Heart right ventricle (tissue), 16 donors: ENCODE data around the gene ECEL1. TPM values are rescaled to one million over a fixed set of nuclear protein-coding genes. Genes with fewer than 3 reads are reported as not detected.

Experiments used
- ATAC-seq, 8 donors: fragments of 200-7000 bp; cut with Tn5 transposase; one replicate each; pipeline ENCODE4 v1.9.1; 2020; ENCODE audit warnings: mild to moderate bottlenecking in 8 of 8, moderate library complexity in 8 of 8, moderate number of reproducible peaks in 1 of 8
- DNase-seq, 2 donors: peaks; one replicate each; pipeline ENCODE4 v3.0.0-alpha.2; 2020
- H3K27ac ChIP-seq, 10 donors: fragments of 200-600 bp; sonication (generic) in 2 of 10; one replicate each; pipeline versions ENCODE4 v1.5.0 to v1.8.0; 2020 to 2022; ENCODE audit warnings: mild to moderate bottlenecking in 3 of 10
- H3K27me3 ChIP-seq, 7 donors: fragments of 200-600 bp; one replicate each; pipeline ENCODE4 v1.8.0; 2021 to 2022; ENCODE audit warnings: mild to moderate bottlenecking in 2 of 7
- H3K36me3 ChIP-seq, 9 donors: fragments of 200-600 bp; sonication (generic) in 1 of 9; one replicate each; pipeline versions ENCODE4 v1.5.0 to v1.8.0; 2020 to 2022; ENCODE audit warnings: mild to moderate bottlenecking in 2 of 9
- H3K4me1 ChIP-seq, 9 donors: fragments of 200-600 bp; sonication (generic) in 1 of 9; one replicate each; pipeline versions ENCODE4 v1.5.0 to v1.8.0; 2020 to 2022; ENCODE audit warnings: mild to moderate bottlenecking in 4 of 9
- H3K4me3 ChIP-seq, 10 donors: fragments of 200-600 bp; sonication (generic) in 2 of 10; one replicate each; pipeline versions ENCODE4 v1.5.0 to v1.8.0; 2020 to 2022; ENCODE audit warnings: mild to moderate bottlenecking in 7 of 10, moderate library complexity in 2 of 10
- H3K9me3 ChIP-seq, 11 donors: fragments of 200-600 bp in 10 of 11; sonication (generic) in 2 of 11; one replicate each; pipeline versions ENCODE4 v1.5.0 to v1.8.0; 2013 to 2022; ENCODE audit warnings: mild to moderate bottlenecking in 2 of 11, control low read depth in 1 of 11, moderate library complexity in 1 of 11
- WGBS, 2 donors: extraction: QIAGEN DNeasy Blood & Tissue Kit; methylation state at CpG; one replicate each; pipeline ENCODE4 v1.1.7; 2013; ENCODE audit warnings: inconsistent platforms in 1 of 2; 5-methylcytosine and 5-hydroxymethylcytosine counted together
- intact Hi-C, 10 donors: fragments of 100-400 bp; cut with DNase I; formaldehyde crosslinking; loops; one replicate each; pipeline versions ENCODE4 v1.11.1 to v1.14.2; 2022
- polyA plus RNA-seq, 2 donors: library from polyadenylated mRNA; stranded (reverse); fragments of 200-250 nt; gene quantifications; one replicate each; pipeline ENCODE4 v1.2.3, GENCODE V29; 2013
- total RNA-seq, 10 donors: library from RNA; stranded (reverse); fragmentation: NEBNext Ultra II Directional in 3 of 10; extraction: Animal tissue kit (Norgen Biotek cat#: 25700) in 3 of 10; gene quantifications; one replicate each; pipeline versions ENCODE4 v1.2.1 to v1.2.4, GENCODE V29; 2021 to 2023
- TF ChIP-seq, protein P1 (sequence below), 9 donors: fragments of 200-600 bp; sonication (generic) in 2 of 9; IDR thresholded peaks; one replicate each; pipeline versions ENCODE4 v1.5.0 to v1.8.0; 2021 to 2022; ENCODE audit warnings: antibody characterized with exemption in 9 of 9, mild to moderate bottlenecking in 5 of 9, moderate library complexity in 1 of 9
- donor health status: Arrhythmogenic right ventricular cardiomyopathy.
- donor health status: ischemic (EF 13 %, LVEDD 7.1; RV severe dilation, severe dysfunction).
- donor health status: healthy with polysubstance abuse.
- donor health status: DM: no; HTN: yes; CAD: no.
- donor health status: DM: no; HTN: no; CAD: no.
- donor health status: ischemic (EF 25% LVEDD 6.9; RV normal size, moderate dysfunction).
- donor health status: ischemic (EF 25% LVEDD 5.7; RV mildly dilated, moderate dysfunction).
- donor health status: healthy.
- donor health status: DM: yes; HTN: yes; CAD: no.
- donor health status: Ischemic cardiomyopathy.
- donor health status: ischemic (EF 35%, LVEDD 5.7; RV mildly dilated, moderate dysfunction).
- donor health status: nonischemic (EF 11% LVEDD 7.7; RV severe dilation, severe dysfunction).
- donor health status: DM: yes; HTN: yes; CAD: no.
- donor health status: PGD.
- donor health status: ischemic (EF 29% LVEDD 5.4; RV normal size, mild dysfunction).
- donor health status: nonischemic (EF 23%, LVEDD 6.1; RV moderate dilation, normal function).

Gene ECEL1
- total and polyA plus RNA-seq, 12 donors: 0.23 to 1.5 (median 0.39) TPM; not detected in 8

DNA sequence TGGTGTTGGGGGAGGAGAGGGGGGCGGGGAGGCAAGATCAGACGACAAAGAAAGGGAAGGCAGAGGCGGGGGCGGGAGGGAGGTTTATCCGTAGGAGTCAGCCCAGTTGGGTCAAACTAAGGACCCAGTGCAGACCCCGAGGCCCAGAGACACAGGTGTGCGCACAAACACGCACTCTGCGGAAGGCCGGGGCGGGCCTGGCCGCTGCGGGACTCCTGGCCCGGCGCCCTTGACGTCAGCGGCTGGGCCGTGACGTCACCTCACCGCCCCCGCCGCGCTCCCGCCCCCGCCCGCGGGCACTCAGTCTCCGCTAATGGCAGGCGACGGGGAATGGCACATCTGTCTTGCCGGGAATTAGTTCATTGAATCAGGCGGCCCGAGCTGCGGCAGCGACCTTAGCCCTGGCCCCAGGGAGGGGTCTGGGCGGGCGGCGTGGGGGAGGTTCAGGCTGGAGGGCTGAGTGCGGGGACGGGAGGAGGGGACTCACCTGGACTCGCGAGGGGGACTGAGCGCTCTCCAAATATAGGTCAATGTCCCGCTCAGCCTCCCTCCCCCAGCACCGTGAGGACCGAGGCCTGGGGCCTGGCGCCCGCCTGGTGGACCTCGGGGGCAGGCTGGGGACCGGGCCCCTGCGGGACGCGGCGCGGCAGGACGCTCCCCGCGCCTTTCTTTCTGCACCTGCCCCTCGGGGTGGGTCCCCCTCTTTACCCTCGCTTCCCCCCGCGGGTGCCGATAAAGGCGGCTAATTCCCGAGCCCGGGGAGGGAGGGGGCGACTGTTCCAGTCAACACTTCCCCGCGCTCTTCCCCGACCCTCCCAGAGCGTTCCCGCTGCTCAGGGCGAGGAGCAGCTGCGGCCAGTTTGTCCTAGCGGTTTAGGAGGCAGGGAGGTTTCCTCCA lies 15.5 kb upstream of the ECEL1 start:
- Histone ChIP-seq H3K36me3 (no peaks in the 10 kb centered on the region), H3K27me3 (peaks cover 6 to 59% (median 33%) of the 10 kb centered on the region in 7 donors), H3K4me3 (peak overlapping the region in 9 of 10 donors; percentile 43 to 60 (median 48)), H3K27ac (peak overlapping the region in 3 of 10 donors; percentile 22 to 40 (median 36)), H3K9me3 (no peaks in the 10 kb centered on the region), H3K4me1 (peaks cover 3 to 20% (median 9%) of the 10 kb centered on the region in 9 donors)
- DNase-seq (peak; percentile 29 to 44), ATAC-seq (peak; percentile 40 to 79 (median 64))
- TF ChIP-seq, protein P1, sequence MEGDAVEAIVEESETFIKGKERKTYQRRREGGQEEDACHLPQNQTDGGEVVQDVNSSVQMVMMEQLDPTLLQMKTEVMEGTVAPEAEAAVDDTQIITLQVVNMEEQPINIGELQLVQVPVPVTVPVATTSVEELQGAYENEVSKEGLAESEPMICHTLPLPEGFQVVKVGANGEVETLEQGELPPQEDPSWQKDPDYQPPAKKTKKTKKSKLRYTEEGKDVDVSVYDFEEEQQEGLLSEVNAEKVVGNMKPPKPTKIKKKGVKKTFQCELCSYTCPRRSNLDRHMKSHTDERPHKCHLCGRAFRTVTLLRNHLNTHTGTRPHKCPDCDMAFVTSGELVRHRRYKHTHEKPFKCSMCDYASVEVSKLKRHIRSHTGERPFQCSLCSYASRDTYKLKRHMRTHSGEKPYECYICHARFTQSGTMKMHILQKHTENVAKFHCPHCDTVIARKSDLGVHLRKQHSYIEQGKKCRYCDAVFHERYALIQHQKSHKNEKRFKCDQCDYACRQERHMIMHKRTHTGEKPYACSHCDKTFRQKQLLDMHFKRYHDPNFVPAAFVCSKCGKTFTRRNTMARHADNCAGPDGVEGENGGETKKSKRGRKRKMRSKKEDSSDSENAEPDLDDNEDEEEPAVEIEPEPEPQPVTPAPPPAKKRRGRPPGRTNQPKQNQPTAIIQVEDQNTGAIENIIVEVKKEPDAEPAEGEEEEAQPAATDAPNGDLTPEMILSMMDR (IDR thresholded peaks at IDR 0.05): no peak
- intact Hi-C loops: no loop called here
- 1 to 4% methylated on average over 72 to 75 of the region's 75 CpGs for WGBS, 2 donors

DNA sequence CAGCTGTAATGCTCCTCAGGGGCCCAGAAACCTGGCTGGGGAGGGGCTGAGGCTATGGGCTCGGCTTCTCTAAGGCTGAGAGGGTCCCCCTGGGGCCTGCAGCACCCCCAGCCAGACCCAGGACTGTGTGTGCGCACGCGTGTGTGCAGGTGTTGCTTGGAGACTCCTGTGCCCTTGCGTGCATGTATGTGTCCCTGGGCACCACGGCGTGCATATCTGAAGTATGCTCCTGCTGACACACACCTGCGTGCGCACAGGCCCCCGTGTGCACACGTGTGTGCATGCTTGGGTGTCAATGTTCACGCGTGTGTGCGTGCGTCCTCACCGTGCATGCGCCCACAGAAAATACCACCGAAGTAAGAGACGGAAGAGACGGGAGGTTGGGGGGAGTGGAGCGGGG lies 14.9 kb upstream of the ECEL1 start:
- no peaks in the 10 kb centered on the region for H3K36me3 ChIP-seq
- TF ChIP-seq, protein P1 (IDR thresholded peaks at IDR 0.05): no peak
- peak overlapping the region in 1 of 10 donors; percentile 45 for H3K4me3 ChIP-seq
- ATAC-seq: peak in 2 of 8 donors; percentile 7 to 15
- H3K27me3 ChIP-seq: peaks cover 6 to 59% (median 31%) of the 10 kb centered on the region in 7 donors
- no peaks in the 10 kb centered on the region for H3K9me3 ChIP-seq
- H3K4me1 ChIP-seq: peaks cover 3 to 20% (median 9%) of the 10 kb centered on the region in 9 donors
- WGBS, 2 donors: 40% methylated on average over 20 to 21 of the region's 21 CpGs
- intact Hi-C loops: no loop called here
- DNase-seq: no peak
- H3K27ac ChIP-seq: no peak overlapping the region

DNA sequence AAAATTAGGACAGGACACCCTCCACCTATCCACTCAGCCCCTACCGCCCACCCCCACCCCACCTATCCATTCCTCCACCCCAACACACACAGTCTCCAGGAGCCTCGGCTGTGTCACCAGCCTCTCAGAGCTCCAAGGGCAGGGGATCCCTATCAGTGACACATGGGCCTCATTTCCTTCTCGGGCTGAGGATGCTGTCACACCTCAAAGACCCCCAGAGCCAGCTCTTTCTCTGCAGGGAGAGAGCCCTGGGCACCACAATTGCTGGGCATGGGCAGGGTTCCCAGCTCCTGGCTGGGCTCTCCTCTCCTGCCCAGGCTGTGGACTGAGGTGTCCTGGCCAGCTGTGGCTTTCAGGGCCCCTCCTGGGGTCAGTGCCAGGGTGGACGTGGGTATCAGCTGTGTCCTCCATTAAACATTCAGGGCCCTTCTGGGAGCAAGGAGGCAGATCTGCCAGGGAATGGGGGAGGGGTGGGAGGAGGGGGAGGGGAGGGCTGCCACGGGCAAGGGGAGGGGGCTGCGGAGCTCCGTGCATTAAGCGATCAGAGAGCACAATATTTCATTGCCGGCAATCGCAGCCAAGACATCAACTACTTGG lies 14.3 kb upstream of the ECEL1 start:
- intact Hi-C loops: no loop called here
- H3K27ac ChIP-seq: peak overlapping the region in 1 of 10 donors; percentile 15
- H3K9me3 ChIP-seq: no peaks in the 10 kb centered on the region
- 55 to 67% methylated on average over 10 of the region's 10 CpGs for WGBS, 2 donors
- H3K4me3 ChIP-seq: no peak overlapping the region
- DNase-seq: no peak
- TF ChIP-seq, protein P1 (IDR thresholded peaks at IDR 0.05): no peak
- H3K27me3 ChIP-seq: peaks cover 6 to 56% (median 31%) of the 10 kb centered on the region in 7 donors
- no peaks in the 10 kb centered on the region for H3K36me3 ChIP-seq
- H3K4me1 ChIP-seq: peaks cover 3 to 20% (median 9%) of the 10 kb centered on the region in 9 donors
- ATAC-seq: peak in 1 of 8 donors; percentile 23

DNA sequence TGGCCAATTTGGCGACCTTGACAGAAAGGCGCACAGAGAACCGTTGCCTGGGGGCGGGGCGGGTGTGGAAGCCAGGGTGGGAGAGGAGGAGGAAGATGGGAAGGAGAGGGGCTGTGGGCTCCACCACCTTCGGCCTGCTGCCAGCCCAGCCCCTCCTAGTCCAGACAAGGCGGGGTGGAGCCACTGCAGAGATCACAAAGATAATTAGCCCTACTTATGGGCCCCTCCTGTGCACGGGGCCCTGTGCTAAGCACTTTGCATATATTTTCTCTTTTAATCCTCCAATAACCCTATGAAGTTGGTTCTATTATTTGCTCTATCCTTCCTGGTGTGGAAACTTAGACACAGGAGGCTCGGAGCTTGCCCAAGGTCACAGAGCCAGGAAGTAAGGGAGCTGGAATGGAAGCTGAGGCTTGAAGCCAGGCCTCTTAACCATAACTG lies 13.7 kb upstream of the ECEL1 start:
- ATAC-seq (peak in 1 of 8 donors; percentile 40), DNase-seq (no peak)
- Histone ChIP-seq H3K27ac (no peak overlapping the region), H3K36me3 (no peaks in the 10 kb centered on the region), H3K27me3 (peaks cover 6 to 51% (median 29%) of the 10 kb centered on the region in 7 donors), H3K4me3 (no peak overlapping the region), H3K9me3 (no peaks in the 10 kb centered on the region), H3K4me1 (peaks cover 3 to 20% (median 9%) of the 10 kb centered on the region in 9 donors)
- intact Hi-C loops: no loop called here
- 76 to 78% methylated on average over 9 of the region's 9 CpGs for WGBS, 2 donors
- TF ChIP-seq, protein P1 (IDR thresholded peaks at IDR 0.05): no peak
